Measurements from ENCODE around the gene DTL.
"Not testable (repeated sequence)": the region's sequence is repeated elsewhere in the genome, so short reads cannot be mapped to it uniquely, and the experiment has no call there.

The DTL gene, protein sequence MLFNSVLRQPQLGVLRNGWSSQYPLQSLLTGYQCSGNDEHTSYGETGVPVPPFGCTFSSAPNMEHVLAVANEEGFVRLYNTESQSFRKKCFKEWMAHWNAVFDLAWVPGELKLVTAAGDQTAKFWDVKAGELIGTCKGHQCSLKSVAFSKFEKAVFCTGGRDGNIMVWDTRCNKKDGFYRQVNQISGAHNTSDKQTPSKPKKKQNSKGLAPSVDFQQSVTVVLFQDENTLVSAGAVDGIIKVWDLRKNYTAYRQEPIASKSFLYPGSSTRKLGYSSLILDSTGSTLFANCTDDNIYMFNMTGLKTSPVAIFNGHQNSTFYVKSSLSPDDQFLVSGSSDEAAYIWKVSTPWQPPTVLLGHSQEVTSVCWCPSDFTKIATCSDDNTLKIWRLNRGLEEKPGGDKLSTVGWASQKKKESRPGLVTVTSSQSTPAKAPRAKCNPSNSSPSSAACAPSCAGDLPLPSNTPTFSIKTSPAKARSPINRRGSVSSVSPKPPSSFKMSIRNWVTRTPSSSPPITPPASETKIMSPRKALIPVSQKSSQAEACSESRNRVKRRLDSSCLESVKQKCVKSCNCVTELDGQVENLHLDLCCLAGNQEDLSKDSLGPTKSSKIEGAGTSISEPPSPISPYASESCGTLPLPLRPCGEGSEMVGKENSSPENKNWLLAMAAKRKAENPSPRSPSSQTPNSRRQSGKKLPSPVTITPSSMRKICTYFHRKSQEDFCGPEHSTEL

GRCh38 chr1:212035123-212035834 is at the start of gene DTL, which contains the start of gene INTS7:
Gene DTL, plus strand, starts transcription at chr1:212035748. Its CDS starts 143 bp downstream, at chr1:212035891.
Gene INTS7, minus strand, starts transcription at chr1:212035557. Its CDS starts 120 bp downstream, at chr1:212035437.
- DNase-seq, result peak; percentile 98 to 100

DNA sequence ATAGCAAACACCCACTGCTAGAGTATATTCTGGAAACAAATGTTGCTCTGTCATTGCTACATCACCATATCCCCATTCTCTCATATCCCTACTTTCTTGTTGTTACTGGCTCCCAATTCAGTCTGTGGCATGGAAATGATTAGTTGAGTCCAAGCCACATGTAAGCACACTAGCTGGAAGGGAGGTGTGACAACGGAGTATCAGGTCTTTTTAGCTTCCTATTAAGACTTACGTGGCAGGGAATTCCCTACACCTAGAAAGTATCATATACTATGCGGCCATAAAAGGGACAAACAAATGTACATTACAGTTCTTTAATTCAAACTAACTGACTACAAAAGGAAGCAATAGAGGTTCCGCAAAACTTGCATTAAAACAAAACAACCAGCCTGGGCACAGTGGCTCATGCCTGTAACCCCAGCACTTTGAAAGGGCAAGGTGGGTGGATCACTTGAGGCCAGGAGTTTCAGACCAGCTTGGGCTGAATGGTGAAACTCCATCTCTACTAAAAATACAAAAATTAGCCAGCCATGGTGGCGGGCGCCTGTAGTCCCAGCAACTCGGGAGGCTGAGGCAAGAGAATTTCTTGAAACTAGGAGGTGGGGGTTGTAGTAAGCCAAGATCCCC is 48.8 kb upstream of the DTL start:
- no peak for DNase-seq

DNA sequence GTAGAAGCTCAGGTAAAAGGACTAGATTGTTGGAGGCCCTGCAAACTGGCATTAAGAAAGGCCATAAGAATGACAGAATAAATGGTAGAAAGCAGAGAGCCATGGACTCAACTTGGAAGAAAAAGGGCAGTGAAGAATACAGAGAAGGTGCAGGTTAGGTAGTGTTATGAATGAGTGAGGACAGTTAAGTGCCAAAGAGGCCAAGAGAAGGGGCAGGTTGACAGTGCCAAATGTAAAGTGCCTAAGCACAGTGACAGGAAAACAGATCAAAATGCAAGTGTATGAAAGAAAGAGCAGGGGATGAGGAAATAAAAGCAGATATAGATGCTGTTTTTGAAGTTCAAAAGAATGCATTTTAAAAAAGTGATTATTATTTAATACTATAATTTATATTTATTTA is 43.9 kb upstream of the DTL start:
- DNase-seq, result no peak

DNA sequence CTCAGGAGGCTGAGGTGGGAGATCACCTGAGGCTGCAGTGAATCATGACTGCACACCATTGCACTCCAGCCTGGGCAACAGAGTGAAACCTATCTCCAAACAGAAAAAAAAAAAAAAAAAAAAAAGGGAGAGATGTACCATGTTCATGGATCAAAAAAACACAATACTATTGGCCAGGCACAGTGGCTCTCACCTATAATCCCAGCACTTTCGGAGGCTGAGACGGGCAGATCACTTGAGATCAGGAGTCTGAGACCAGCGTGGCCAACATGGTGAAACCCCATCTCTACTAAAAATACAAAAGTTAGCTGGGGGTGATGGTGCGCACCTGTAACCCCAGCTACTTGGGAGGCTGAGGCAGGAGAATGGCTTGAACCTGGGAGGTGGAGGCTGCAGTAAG is 38.1 kb upstream of the DTL start:
- not testable (repeated sequence) for DNase-seq

DNA sequence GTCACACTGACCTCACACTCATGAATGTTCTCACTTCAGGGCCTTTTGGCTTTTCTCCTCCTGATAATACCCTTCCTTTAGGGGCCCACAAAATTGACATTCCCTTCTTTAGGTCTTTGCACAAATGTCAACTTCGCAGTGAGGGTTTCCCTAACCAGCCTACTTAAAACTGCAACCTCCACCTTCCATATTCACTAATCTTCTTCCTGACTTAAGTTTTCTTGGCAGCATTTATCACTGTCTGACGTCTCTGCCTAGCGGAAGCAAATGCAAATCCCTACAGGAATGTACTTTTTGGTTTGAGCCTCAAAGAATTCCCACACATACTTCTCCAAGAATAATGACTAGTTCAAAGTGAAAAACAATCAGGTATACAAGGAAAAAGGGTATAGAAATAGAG is 33.0 kb upstream of the DTL start:
- DNase-seq, result no peak

GRCh38 chr1:212004895-212005608 is 30.5 kb upstream of the DTL start:
- DNase-seq, result no peak

DNA sequence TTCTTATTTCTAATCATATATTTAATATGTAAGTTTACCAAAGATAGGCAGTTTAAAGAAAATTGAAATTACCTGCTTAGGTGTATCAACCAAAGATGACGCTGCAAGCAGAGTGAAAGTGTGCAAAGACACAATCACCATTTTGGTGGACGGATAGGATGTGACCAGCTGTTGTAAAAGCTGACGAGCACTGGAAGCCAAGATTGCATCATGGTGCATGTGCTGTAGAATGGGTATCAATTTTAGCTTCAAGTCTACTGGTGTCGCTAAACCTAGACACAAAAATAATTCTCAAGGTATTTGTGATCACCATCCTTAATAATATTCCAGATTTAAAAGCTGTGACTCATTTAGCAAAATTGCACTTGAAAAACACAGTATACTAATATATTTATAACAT is 28.4 kb upstream of the DTL start:
- no peak for DNase-seq

DNA sequence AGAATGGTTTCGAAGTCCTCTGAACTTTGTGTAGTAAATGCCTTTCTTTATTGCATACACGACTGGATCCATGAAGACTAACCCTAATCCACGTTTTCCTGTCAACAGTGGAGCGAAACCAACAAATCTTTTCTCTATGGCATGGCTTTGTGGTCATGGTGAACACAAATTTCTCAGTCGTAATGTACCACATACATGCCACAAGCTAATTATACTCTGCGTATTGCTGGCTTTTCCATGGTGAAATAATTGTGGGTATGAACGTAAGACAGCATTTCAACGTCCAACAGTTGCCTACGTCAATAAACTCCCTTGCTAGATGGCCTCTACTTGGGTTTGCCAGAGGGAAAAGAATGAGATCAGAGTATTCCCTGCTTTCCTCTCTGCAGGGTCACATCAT is 27.7 kb upstream of the DTL start:
- no peak for DNase-seq

DNA sequence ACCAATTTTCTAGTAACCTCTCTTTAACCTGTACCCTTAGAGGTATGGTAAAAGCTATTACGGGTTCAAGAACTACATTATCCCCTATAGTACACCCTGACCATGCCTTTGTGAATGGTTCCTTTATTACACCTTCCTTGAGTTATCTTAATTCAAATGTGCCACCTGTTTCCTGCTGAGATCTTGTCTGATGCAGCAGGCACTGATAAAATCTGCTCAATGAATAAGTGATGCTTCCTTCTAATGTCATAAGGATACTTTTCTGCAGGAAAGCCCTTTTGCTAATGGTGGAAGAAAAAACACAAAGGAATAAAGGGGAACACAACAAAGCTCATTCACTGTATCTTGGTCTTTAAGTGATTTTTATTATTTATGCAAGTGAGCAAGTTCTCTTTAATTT is 26.0 kb upstream of the DTL start:
- no peak for DNase-seq

GRCh38 chr1:212010004-212010403 is 25.5 kb upstream of the DTL start:
- DNase-seq, result no peak

DNA sequence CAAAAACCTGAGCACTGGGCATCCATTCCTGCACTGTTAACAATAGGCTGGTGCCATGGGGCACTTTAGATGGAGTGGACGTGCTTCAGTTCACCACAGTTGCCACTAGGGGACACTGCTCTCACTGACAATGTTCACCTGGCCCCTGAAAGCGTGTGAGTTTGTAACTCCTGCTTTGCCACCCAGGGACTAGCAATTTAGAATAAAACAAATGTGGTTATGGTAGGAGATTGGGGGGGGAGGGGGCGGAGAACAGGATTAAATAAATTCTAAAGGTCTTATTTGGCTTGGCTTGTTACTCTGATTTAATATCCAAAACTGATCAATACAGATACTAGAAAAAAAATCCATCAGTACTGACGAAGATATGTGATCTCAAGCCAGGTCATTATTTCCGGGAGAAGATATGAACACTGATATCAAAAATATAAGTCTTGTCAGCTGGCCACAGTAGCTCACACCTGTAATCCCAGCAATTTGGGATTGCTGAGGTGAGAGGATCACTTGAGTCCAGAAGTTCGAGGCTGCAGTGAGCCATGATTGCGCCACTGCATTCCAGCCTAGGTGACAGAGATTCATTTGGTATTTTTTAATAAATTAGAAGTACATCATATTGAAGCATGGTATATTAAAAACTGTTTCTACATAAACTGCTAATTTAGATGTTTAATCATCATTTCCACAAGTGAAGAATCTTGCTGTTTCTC is 23.4 kb upstream of the DTL start:
- peak; percentile 44 to 54 for DNase-seq

DNA sequence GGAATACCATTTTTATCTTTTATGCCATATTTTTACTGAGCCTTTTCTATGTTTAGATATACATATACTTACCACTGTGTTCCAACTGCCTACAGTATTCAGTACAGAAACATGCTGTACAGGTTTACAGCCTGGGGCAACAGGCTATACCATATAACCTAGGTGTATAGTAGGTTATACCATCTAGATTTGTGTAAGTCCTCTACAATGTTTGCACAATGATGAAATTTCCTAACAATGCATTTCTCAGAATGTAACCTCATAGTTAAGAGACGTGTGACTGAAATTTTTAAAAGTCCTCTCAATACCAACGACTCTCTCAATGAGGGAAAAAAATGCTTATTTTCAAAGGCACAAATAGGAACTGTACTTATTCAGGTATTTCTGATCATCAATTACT is 21.9 kb upstream of the DTL start:
- no peak for DNase-seq

DNA sequence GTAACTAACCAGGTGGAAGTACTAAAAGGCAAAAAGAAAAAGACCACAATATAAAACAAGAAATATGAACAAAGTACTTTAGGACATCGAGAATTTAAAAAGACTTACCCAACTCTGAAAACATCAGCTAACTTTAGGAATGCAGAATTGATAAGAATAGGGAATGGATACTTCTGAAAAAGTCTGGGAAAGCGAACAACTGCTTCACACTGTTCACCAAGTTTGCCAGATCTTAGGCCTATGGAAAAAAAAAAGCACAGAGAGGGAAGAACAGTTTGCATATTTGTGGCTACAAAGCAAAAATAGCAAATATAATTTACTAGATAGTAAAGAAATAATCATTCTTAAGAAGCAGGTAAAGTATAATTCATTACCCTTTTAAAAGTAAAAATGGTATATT is 14.6 kb upstream of the DTL start:
- no peak for DNase-seq

- no peak for DNase-seq
Measured at GRCh38 chr1:212021563-212021962, 14.0 kb upstream of the DTL start.

DNA sequence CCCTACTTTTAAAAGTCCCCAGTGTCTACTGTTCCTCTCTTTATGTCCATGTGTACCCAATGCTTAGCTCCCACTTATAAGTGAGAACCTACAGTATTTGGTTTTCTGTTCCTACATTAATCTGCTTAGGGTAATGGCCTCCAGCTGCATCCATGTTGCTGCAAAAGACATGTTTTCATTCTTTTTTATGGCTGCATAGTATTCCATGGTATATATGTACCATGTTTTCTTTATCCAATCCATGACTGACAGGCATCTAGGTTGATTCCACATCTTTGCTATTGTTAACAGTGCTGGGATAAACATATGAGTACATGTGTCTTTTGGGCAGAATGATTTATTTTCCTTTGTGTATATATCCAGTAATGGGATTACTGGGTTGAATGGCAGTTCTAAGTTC is 12.6 kb upstream of the DTL start:
- DNase-seq, result not testable (repeated sequence)

GRCh38 chr1:212024469-212025149 is 10.9 kb upstream of the DTL start:
- DNase-seq, result no peak

- DNase-seq, result not testable (repeated sequence)
Measured at GRCh38 chr1:212027727-212028126, 7.8 kb upstream of the DTL start.

- peak in 1 of 2 experiments; percentile 1 for DNase-seq
Measured at GRCh38 chr1:212030936-212031528, 4.5 kb upstream of the DTL start.

GRCh38 chr1:212034516-212035122 is 929 bp upstream of the DTL start:
- DNase-seq, result no peak
